Smooth muscle cell (in vitro differentiated cells): ENCODE measurements around the gene CD79B. TPM values are rescaled to one million over a fixed set of nuclear protein-coding genes. Genes with fewer than 3 reads are reported as not detected.
"Not testable (repeated sequence)": the region's sequence is repeated elsewhere in the genome, so short reads cannot be mapped to it uniquely, and the experiment has no call there.

Source experiments
- DNase-seq: peaks from one replicate; lab custom pipeline; 2025; ENCODE audit not compliant: unreplicated experiment; lab: John Stamatoyannopoulos, UW
- H2AFZ ChIP-seq: fragments of 200-600 bp; sonication (generic); 2 replicates; pipeline ENCODE4 v1.6.0; 2016; ENCODE audit warnings: antibody characterized with exemption, low read depth, mild to moderate bottlenecking
- H3F3A ChIP-seq: fragments of 200-600 bp; sonication (generic); 2 replicates; pipeline ENCODE4 v1.6.0; 2017; ENCODE audit warnings: antibody characterized with exemption, low read depth
- H3K27ac ChIP-seq: fragments of 200-600 bp; sonication (generic); 2 replicates; pipeline ENCODE4 v1.5.1; 2016; ENCODE audit warnings: low read depth, mild to moderate bottlenecking
- H3K27me3 ChIP-seq: fragments of 200-600 bp; sonication (generic); 2 replicates; pipeline ENCODE4 v1.6.1; 2016; ENCODE audit warnings: low read depth, mild to moderate bottlenecking
- H3K36me3 ChIP-seq: fragments of 200-600 bp; sonication (generic); 2 replicates; pipeline ENCODE4 v1.5.1; 2016; ENCODE audit warnings: low read depth
- H3K4me1 ChIP-seq: fragments of 200-600 bp; sonication (generic); 2 replicates; pipeline ENCODE4 v1.5.1; 2016; ENCODE audit warnings: low read depth
- H3K4me2 ChIP-seq: fragments of 200-600 bp; sonication (generic); 2 replicates; pipeline ENCODE4 v1.6.0; 2016; ENCODE audit warnings: mild to moderate bottlenecking
- H3K4me3 ChIP-seq: fragments of 200-600 bp; sonication (generic); 2 replicates; pipeline ENCODE4 v1.5.1; 2016; ENCODE audit warnings: mild to moderate bottlenecking
- H3K79me2 ChIP-seq: fragments of 200-600 bp; sonication (generic); 2 replicates; pipeline ENCODE4 v1.6.0; 2016; ENCODE audit warnings: low read depth, mild to moderate bottlenecking
- H3K9ac ChIP-seq: fragments of 200-600 bp; sonication (generic); 2 replicates; pipeline ENCODE4 v1.6.0; 2016; ENCODE audit warnings: low read depth
- H3K9me3 ChIP-seq: fragments of 200-600 bp; sonication (generic); replicated peaks from 2 replicates; pipeline ENCODE4 v1.5.1; 2016; ENCODE audit warnings: low read depth
- H4K20me1 ChIP-seq: fragments of 200-600 bp; sonication (generic); 2 replicates; pipeline ENCODE4 v1.6.0; 2016; ENCODE audit warnings: low read depth
- CTCF ChIP-seq: fragments of 200-600 bp; sonication (generic); IDR thresholded peaks from 2 replicates; pipeline ENCODE4 v1.5.1; 2017; ENCODE audit warnings: borderline replicate concordance, mild to moderate bottlenecking, antibody characterized with exemption; ENCODE audit not compliant: insufficient read depth, poor library complexity, severe bottlenecking
- WGBS: methylation state at CpG from one replicate; pipeline ENCODE4 v1.1.7; 2016; ENCODE audit warnings: low lambda C conversion rate; 5-methylcytosine and 5-hydroxymethylcytosine counted together
- polyA plus RNA-seq: library from polyadenylated mRNA; unstranded; fragments of >200 nt; fragmentation: Nextera tagmentation; extraction: Ambion mirVana; gene quantifications from 2 replicates; pipeline ENCODE4 v1.2.1, GENCODE V29; 2016
- total RNA-seq: library from RNA; depleted of rRNA; stranded (reverse); fragments of >200 nt; gene quantifications from 2 replicates; pipeline ENCODE4 v1.2.3, GENCODE V29; 2014

Gene CD79B
- total and polyA plus RNA-seq, 2 experiments from 2014 or later = not detected

GRCh38 chr17:63916566-63917185 lies 15.5 kb downstream of the CD79B start:
- no peaks in the 10 kb centered on the region for H3K9me3 ChIP-seq
- DNase-seq = no peak
- H2AFZ ChIP-seq = no peak overlapping the region

GRCh38 chr17:63915753-63916152 lies 16.4 kb downstream of the CD79B start:
- H3K27ac ChIP-seq = not testable (repeated sequence)

More at GRCh38 chr17:63916566-63917185, 15.5 kb downstream of the CD79B start:
- Histone ChIP-seq H3K9ac (no peak overlapping the region), H3F3A (no peaks in the 10 kb centered on the region), H3K36me3 (no peaks in the 10 kb centered on the region), H3K27ac (no peak overlapping the region), H4K20me1 (no peaks in the 10 kb centered on the region), H3K4me3 (no peak overlapping the region), H3K79me2 (no peaks in the 10 kb centered on the region), H3K4me2 (no peak overlapping the region), H3K27me3 (peaks cover 5% of the 10 kb centered on the region), H3K4me1 (no peaks in the 10 kb centered on the region)
- no peak for TF ChIP-seq CTCF
- 89% methylated on average over 12 of the region's 12 CpGs for WGBS

GRCh38 chr17:63914471-63914870 lies 17.7 kb downstream of the CD79B start:
- no peaks in the 10 kb centered on the region for H3K79me2 ChIP-seq
- H3K27me3 ChIP-seq = peaks cover 17% of the 10 kb centered on the region
- no peak overlapping the region for H3K4me2 ChIP-seq

More at GRCh38 chr17:63915753-63916152, 16.4 kb downstream of the CD79B start:
- not testable (repeated sequence) for H2AFZ ChIP-seq, H3K36me3 ChIP-seq, H3K4me2 ChIP-seq, H3K9me3 ChIP-seq, H3K9ac ChIP-seq, H3K4me1 ChIP-seq, DNase-seq, H3K4me3 ChIP-seq, H4K20me1 ChIP-seq, H3K79me2 ChIP-seq, H3K27me3 ChIP-seq, H3F3A ChIP-seq
- WGBS = 95% methylated on average over 10 of the region's 10 CpGs

GRCh38 chr17:63911657-63912100 lies 20.5 kb downstream of the CD79B start:
- Histone ChIP-seq H3K4me2 (no peak overlapping the region), H3K9ac (no peak overlapping the region), H3K36me3 (no peaks in the 10 kb centered on the region), H2AFZ (no peak overlapping the region), H4K20me1 (no peaks in the 10 kb centered on the region), H3F3A (no peaks in the 10 kb centered on the region), H3K4me3 (no peak overlapping the region), H3K4me1 (no peaks in the 10 kb centered on the region), H3K27me3 (peaks cover 17% of the 10 kb centered on the region), H3K79me2 (no peaks in the 10 kb centered on the region), H3K9me3 (no peaks in the 10 kb centered on the region), H3K27ac (no peak overlapping the region)
- DNase-seq = peak; percentile 9
- peak; percentile 83 for TF ChIP-seq CTCF
- 54% methylated on average over 6 of the region's 8 CpGs for WGBS

More at GRCh38 chr17:63914471-63914870, 17.7 kb downstream of the CD79B start:
- H3K9me3 ChIP-seq = no peaks in the 10 kb centered on the region
- H4K20me1 ChIP-seq = no peaks in the 10 kb centered on the region
- H2AFZ ChIP-seq = no peak overlapping the region
- H3F3A ChIP-seq = no peaks in the 10 kb centered on the region
- H3K27ac ChIP-seq = no peak overlapping the region
- WGBS = 93% methylated on average over 7 of the region's 7 CpGs
- no peak for DNase-seq
- H3K36me3 ChIP-seq = no peaks in the 10 kb centered on the region
- no peak overlapping the region for H3K4me3 ChIP-seq
- H3K9ac ChIP-seq = no peak overlapping the region
- H3K4me1 ChIP-seq = no peaks in the 10 kb centered on the region
- no peak for TF ChIP-seq CTCF
